ENCODE data around the gene SASH1. TPM values are rescaled to one million over a fixed set of nuclear protein-coding genes. Genes with fewer than 3 reads are reported as not detected.

Gene SASH1
- total RNA-seq, 4 donors from 2014 or later = 132 to 238 (median 160) TPM

DNA sequence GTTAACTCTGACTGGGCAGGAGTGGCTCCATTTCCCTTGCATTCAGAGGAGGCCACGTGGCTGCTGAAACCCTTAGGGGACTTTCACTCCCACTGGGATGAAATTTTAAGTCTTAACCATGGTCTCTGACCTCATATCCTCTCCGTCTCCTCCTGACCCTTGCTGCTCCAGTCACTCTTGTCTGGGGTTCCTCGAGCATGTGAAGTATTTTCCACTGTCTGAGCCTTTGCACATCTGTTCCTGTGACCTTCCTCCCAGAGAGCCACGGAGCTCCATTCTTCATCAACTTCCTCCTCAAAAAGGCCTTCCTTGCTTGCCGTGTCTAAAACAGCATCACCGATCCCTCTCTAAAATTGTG lies 251.2 kb downstream of the SASH1 start:
- no peak for DNase-seq (ENCODE audit: low spot score in 2 of 2)
- Histone ChIP-seq H3K36me3 (no peaks in the 10 kb centered on the region), H3K27me3 (no peaks in the 10 kb centered on the region), H3K9me3 (peaks cover 0 to 8% (median 1%) of the 10 kb centered on the region in 4 donors), H3K4me1 (no peaks in the 10 kb centered on the region), H3K27ac (no peak overlapping the region), H3K4me3 (no peak overlapping the region)
- no peak for TF ChIP-seq EP300 (IDR thresholded peaks at IDR 0.05)
- TF ChIP-seq POLR2A (IDR thresholded peaks at IDR 0.05) = no peak
- TF ChIP-seq, protein P1, sequence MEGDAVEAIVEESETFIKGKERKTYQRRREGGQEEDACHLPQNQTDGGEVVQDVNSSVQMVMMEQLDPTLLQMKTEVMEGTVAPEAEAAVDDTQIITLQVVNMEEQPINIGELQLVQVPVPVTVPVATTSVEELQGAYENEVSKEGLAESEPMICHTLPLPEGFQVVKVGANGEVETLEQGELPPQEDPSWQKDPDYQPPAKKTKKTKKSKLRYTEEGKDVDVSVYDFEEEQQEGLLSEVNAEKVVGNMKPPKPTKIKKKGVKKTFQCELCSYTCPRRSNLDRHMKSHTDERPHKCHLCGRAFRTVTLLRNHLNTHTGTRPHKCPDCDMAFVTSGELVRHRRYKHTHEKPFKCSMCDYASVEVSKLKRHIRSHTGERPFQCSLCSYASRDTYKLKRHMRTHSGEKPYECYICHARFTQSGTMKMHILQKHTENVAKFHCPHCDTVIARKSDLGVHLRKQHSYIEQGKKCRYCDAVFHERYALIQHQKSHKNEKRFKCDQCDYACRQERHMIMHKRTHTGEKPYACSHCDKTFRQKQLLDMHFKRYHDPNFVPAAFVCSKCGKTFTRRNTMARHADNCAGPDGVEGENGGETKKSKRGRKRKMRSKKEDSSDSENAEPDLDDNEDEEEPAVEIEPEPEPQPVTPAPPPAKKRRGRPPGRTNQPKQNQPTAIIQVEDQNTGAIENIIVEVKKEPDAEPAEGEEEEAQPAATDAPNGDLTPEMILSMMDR (IDR thresholded peaks at IDR 0.05) = no peak
- WGBS, 2 donors = 58 to 70% methylated on average over 6 of the region's 6 CpGs

DNA sequence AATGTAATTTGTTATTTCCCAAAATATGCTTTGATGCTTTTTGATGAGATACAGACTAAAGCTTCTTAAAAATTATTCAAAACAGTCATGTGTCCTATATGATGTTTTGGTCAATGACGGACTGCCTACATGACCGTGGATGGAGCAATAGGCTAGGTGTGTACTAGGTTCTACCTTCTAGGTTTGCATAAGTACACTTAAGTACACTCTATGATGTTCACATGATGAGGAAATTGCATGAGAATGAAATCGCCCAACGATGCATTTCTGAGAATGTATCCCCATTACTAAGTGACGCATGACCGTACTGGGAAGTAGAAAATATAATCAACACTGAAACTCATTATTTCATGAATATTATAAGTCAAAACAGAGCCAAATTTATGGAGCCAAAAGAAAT lies 252.9 kb downstream of the SASH1 start:
- TF ChIP-seq, protein P1 (IDR thresholded peaks at IDR 0.05) = no peak
- TF ChIP-seq EP300 (IDR thresholded peaks at IDR 0.05) (no peak), POLR2A (IDR thresholded peaks at IDR 0.05) (no peak)
- Histone ChIP-seq H3K4me3 (no peak overlapping the region), H3K4me1 (no peaks in the 10 kb centered on the region), H3K27ac (no peak overlapping the region), H3K27me3 (no peaks in the 10 kb centered on the region), H3K9me3 (no peaks in the 10 kb centered on the region), H3K36me3 (no peaks in the 10 kb centered on the region)
- whole genome bisulfite sequencing, 2 donors = 95 to 96% methylated on average over 6 of the region's 6 CpGs
- no peak for DNase-seq (ENCODE audit: low spot score in 2 of 2)

DNA sequence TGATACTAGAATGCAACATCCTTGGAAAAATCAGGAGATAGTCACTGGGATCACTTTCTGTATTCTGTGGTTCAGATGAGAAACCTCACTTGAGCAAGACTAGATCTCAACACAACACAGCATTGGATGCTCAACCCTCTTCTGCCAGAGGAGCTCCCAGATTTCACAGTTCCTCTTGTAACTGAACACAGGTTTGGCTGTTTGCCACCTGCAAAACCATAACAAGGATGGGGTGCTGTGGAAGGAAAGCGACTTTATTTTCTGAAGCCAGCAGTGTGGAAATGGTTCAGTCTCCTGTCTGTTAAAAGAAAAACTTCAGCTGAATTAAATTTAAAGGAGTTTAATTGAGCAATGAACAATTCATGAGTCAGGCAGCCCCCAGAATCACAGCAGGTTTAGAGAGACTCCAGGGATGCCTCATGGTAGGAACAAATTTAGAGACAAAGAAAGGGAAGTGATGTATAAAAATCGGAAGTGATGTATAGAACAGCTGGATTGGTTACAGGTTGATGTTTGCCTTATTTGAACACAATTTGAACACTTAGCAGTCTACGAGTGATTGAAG lies 254.3 kb downstream of the SASH1 start:
- H3K27ac ChIP-seq = no peak overlapping the region
- TF ChIP-seq, protein P1 (IDR thresholded peaks at IDR 0.05) = no peak
- TF ChIP-seq POLR2A (IDR thresholded peaks at IDR 0.05) (no peak), EP300 (IDR thresholded peaks at IDR 0.05) (no peak)

DNA sequence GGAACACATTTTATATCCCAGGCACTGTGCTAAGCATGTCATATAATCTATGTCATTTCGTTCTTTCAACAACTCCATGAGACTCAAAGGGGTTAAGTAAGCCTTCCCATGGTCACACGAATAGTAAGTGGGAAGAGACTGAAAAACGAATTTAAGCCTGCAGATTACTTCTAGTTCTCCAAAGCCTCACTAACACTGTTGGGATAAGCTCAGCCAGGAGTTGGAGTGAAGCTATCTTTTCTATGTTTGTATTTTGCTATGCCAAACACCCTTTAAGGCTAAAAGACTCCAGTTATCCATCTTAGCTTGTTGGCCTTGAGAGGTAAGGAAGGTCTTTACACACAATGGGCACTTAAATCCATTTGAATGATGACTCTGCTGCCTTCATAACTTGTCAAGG lies 256.1 kb downstream of the SASH1 start:
- no peaks in the 10 kb centered on the region for H3K36me3 ChIP-seq
- 45 to 50% methylated on average over 3 of the region's 3 CpGs for WGBS, 2 donors
- no peaks in the 10 kb centered on the region for H3K27me3 ChIP-seq
- H3K27ac ChIP-seq = no peak overlapping the region
- peaks cover 0 to 3% (median 0%) of the 10 kb centered on the region in 4 donors for H3K9me3 ChIP-seq
- no peaks in the 10 kb centered on the region for H3K4me1 ChIP-seq
- no peak overlapping the region for H3K4me3 ChIP-seq
- no peak for DNase-seq (ENCODE audit: low spot score in 2 of 2)
- no peak for TF ChIP-seq POLR2A (IDR thresholded peaks at IDR 0.05)
- no peak for TF ChIP-seq EP300 (IDR thresholded peaks at IDR 0.05)
- TF ChIP-seq, protein P1 (IDR thresholded peaks at IDR 0.05) = no peak

More for the DNA sequence above, 254.3 kb downstream of the SASH1 start:
- Histone ChIP-seq H3K4me1 (no peaks in the 10 kb centered on the region), H3K36me3 (no peaks in the 10 kb centered on the region), H3K27me3 (no peaks in the 10 kb centered on the region), H3K9me3 (no peaks in the 10 kb centered on the region), H3K4me3 (no peak overlapping the region)
- no peak for DNase-seq (ENCODE audit: low spot score in 2 of 2)
- 86 to 89% methylated on average over 3 of the region's 3 CpGs for WGBS, 2 donors

DNA sequence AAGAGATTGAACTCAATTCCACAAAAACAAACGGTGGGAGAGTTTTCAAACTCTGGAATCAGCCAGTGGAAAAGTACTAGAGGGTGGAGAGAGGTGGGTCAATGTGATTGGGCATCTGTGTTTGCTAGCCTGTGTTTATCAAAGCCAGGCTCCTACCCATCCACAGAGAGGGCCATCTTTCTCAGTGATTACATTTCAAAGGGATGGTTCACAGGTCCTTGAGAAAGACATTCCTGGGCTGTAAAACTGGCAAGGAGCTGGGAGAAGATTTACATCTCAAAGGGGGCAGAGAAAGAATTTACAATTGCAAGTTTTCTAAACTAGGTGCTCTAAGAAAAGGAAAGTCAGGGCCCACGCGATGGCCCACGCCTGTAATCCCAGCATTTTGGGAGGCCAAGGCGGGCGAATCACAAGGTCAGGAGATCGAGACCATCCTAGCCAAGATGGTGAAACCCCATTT lies 257.4 kb downstream of the SASH1 start:
- Histone ChIP-seq H3K4me1 (no peaks in the 10 kb centered on the region), H3K36me3 (no peaks in the 10 kb centered on the region), H3K27me3 (no peaks in the 10 kb centered on the region), H3K9me3 (peaks cover 0 to 4% (median 0%) of the 10 kb centered on the region in 4 donors), H3K27ac (no peak overlapping the region), H3K4me3 (no peak overlapping the region)
- 75 to 79% methylated on average over 7 of the region's 7 CpGs for WGBS, 2 donors
- TF ChIP-seq EP300 (IDR thresholded peaks at IDR 0.05) (no peak), POLR2A (IDR thresholded peaks at IDR 0.05) (no peak)
- TF ChIP-seq, protein P1 (IDR thresholded peaks at IDR 0.05) = no peak
- no peak for DNase-seq (ENCODE audit: low spot score in 2 of 2)

Small RNA genes within 50 kb of the gene (small RNA-seq; reads per million reads assigned to genes)
- not detected for gene SNRPEP6

Data from tibial nerve (tissue), 4 donors.